ENCODE measurements around the gene ZBTB25. TPM values are rescaled to one million over a fixed set of nuclear protein-coding genes. Genes with fewer than 3 reads are reported as not detected.

The ZBTB25 gene
- total RNA-seq, 2 experiments from 2014 or later: 18.4 to 35.4 TPM

DNA sequence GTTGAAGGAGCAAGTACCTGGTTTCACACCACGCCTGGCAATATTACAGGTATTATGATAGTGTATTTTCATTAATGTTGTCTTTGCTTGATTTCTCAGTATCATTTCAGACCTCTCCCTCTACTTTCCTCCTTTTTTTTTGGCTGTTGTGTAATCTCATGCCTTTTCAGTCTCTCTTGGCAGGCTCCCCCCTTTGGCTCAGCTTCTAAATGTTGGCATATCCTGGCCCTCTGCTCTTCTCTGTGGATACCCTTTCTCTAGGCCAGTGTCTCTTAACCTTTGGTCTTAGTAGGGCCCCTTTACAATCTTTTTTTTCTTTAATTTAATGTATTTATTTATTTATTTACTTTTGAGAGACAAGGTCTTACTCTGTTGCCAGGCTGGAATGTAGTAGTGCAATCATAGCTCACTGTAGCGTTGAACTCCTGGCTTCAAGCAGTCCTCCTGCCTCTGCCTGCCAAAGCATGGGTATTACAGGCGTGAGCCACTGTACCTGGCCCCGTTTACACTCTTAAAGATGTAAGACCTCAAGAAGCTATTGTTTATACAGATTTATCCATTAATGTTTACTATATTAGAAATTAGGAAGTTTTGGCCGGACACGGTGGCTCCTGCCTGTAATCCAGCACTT, 102.7 kb downstream of the ZBTB25 start:
- no peak overlapping the region for H3K4me2 ChIP-seq (ENCODE audit: low read length)
- CTCF ChIA-PET (ENCODE audit: unreplicated experiment): no interaction called here
- BruUV-seq (replicated peaks): no TSS peak
- intact Hi-C loops (cut with micrococcal nuclease; ENCODE audit: unreplicated experiment): no loop called here
- H2AFZ ChIP-seq (ENCODE audit: low read length): no peak overlapping the region
- H3K4me1 ChIP-seq (ENCODE audit: insufficient read depth, low read length, poor library complexity, severe bottlenecking): no peaks in the 10 kb centered on the region
- H3K27ac ChIP-seq (ENCODE audit: low read depth, low read length, poor library complexity, severe bottlenecking): no peak overlapping the region
- H3K36me3 ChIP-seq (ENCODE audit: insufficient read depth, low read length): peaks cover 67% of the 10 kb centered on the region
- no peaks in the 10 kb centered on the region for H3K9me3 ChIP-seq (ENCODE audit: low read length)
- no peaks in the 10 kb centered on the region for H3K9me2 ChIP-seq (ENCODE audit: insufficient read depth, low read length)
- TF ChIP-seq EZH2phosphoT487 (IDR thresholded peaks at IDR 0.05; ENCODE audit: borderline replicate concordance, low read depth, low read length) (no peak), CTCF (conservative IDR thresholded peaks at IDR 0.05; ENCODE audit: low read length) (no peak)
- H3K79me2 ChIP-seq (ENCODE audit: insufficient read depth, low read depth, low read length): peaks cover 45% of the 10 kb centered on the region
- H4K20me1 ChIP-seq (ENCODE audit: insufficient read depth, low read length): no peaks in the 10 kb centered on the region
- H3K4me3 ChIP-seq (ENCODE audit: low read depth, low read length, poor library complexity, severe bottlenecking): no peak overlapping the region
- POLR2A ChIA-PET: interaction anchor here (0.9 to 1.8 kb wide), 3 partner anchors 14 to 97 kb away, joined by 5 to 15 read pairs (median 8); partner anchors contain the start of gene MTHFD1
- DNase-seq (ENCODE audit: low spot score): no peak

Small RNAs within 50 kb of the gene (small RNA-seq; reads per million reads assigned to genes)
- not detected for gene AL049869.4

Other genes with a start within 250 kb of the ZBTB25 start
- gene ESR2, start 209.5 kb downstream of the ZBTB25 start, total RNA-seq (2014; rRNA removed; shearing (Covaris generic)): 13.4 and 15.9 TPM in 2 replicates
- 30.4 and 37.7 TPM in 2 replicates for gene ESR2, start 209.5 kb downstream of the ZBTB25 start, total RNA-seq (2022)
- 73.7 and 100 TPM in 2 replicates for gene MTHFD1, start 115.5 kb downstream of the ZBTB25 start, total RNA-seq (2014; rRNA removed; shearing (Covaris generic))
- 163 and 166 TPM in 2 replicates for gene MTHFD1, start 115.5 kb downstream of the ZBTB25 start, total RNA-seq (2022)
- 0.31 and 0.92 TPM in 2 replicates for gene AKAP5, start 38.3 kb downstream of the ZBTB25 start, total RNA-seq (2014; rRNA removed; shearing (Covaris generic))
- gene AKAP5, start 38.3 kb downstream of the ZBTB25 start, total RNA-seq (2022): 0.57 TPM in 2 replicates
- 34.1 and 41.2 TPM in 2 replicates for gene ZBTB1, start 932 bp upstream of the ZBTB25 start, total RNA-seq (2014; rRNA removed; shearing (Covaris generic))
- gene ZBTB1, start 932 bp upstream of the ZBTB25 start, total RNA-seq (2022): 47.5 and 49.5 TPM in 2 replicates
- gene HSPA2, start 36.9 kb upstream of the ZBTB25 start, total RNA-seq (2014; rRNA removed; shearing (Covaris generic)): 0.54 and 0.57 TPM in 2 replicates
- 0.33 and 0.36 TPM in 2 replicates for gene HSPA2, start 36.9 kb upstream of the ZBTB25 start, total RNA-seq (2022)
- 1.2 TPM in 1 of 2 replicates, not detected in the other for gene PPP1R36, start 46.1 kb upstream of the ZBTB25 start, total RNA-seq (2014; rRNA removed; shearing (Covaris generic))
- gene PPP1R36, start 46.1 kb upstream of the ZBTB25 start, total RNA-seq (2022): not detected in 2 replicates
- not detected in 2 replicates for gene PLEKHG3, start 200.6 kb upstream of the ZBTB25 start, total RNA-seq (2014; rRNA removed; shearing (Covaris generic))
- not detected in 2 replicates for gene PLEKHG3, start 200.6 kb upstream of the ZBTB25 start, total RNA-seq (2022)

Measured in OCI-LY7 (cell line).